ENCODE results near the gene PGLYRP1.

PGLYRP1 gene

GRCh38 chr19:46000491-46001246 lies 22.2 kb downstream of the PGLYRP1 start:
- no peak for DNase-seq (ENCODE audit: low spot score)

- DNase-seq (ENCODE audit: low spot score): peak; percentile 29
These were observed 23.2 kb downstream of the PGLYRP1 start for GRCh38 chr19:45999653-46000121.

GRCh38 chr19:45998834-45999233 lies 24.0 kb downstream of the PGLYRP1 start:
- DNase-seq (ENCODE audit: low spot score): no peak

GRCh38 chr19:45996933-45997332 lies 25.9 kb downstream of the PGLYRP1 start:
- no peak for DNase-seq (ENCODE audit: low spot score)

- DNase-seq (ENCODE audit: low spot score): peak; percentile 20
These were observed 27.0 kb downstream of the PGLYRP1 start for GRCh38 chr19:45995715-45996385.

GRCh38 chr19:45994998-45995714 lies 27.7 kb downstream of the PGLYRP1 start, which contains the start of gene CCDC61:
TSS of gene CCDC61 (plus strand) at chr19:45995467. CDS start at chr19:46003019, 7,552 bp downstream.
- DNase-seq (ENCODE audit: low spot score): peak; percentile 100

GRCh38 chr19:45994456-45994997 lies 28.3 kb downstream of the PGLYRP1 start:
- DNase-seq (ENCODE audit: low spot score): no peak

GRCh38 chr19:45990113-45990728 lies 32.6 kb downstream of the PGLYRP1 start:
- no peak for DNase-seq (ENCODE audit: low spot score)

GRCh38 chr19:45985321-45985720 lies 37.5 kb downstream of the PGLYRP1 start:
- no peak for DNase-seq (ENCODE audit: low spot score)

GRCh38 chr19:45981350-45981749 lies 41.5 kb downstream of the PGLYRP1 start:
- DNase-seq (ENCODE audit: low spot score): no peak

- no peak for DNase-seq (ENCODE audit: low spot score)
These were observed 44.7 kb downstream of the PGLYRP1 start for GRCh38 chr19:45978156-45978555.

- DNase-seq (ENCODE audit: low spot score): no peak
These were observed 46.7 kb downstream of the PGLYRP1 start for GRCh38 chr19:45976178-45976577.

GRCh38 chr19:45975306-45976070 lies 47.4 kb downstream of the PGLYRP1 start:
- no peak for DNase-seq (ENCODE audit: low spot score)

GRCh38 chr19:45973553-45974338 lies 49.1 kb downstream of the PGLYRP1 start, which contains the start of gene NOVA2:
TSS of gene NOVA2 (minus strand) at chr19:45973865. CDS start at chr19:45973351, 514 bp downstream.
- peak; percentile 32 for DNase-seq (ENCODE audit: low spot score)

GRCh38 chr19:45972947-45973540 lies 49.8 kb downstream of the PGLYRP1 start:
- no peak for DNase-seq (ENCODE audit: low spot score)

GRCh38 chr19:45972081-45972946 lies 50.5 kb downstream of the PGLYRP1 start:
- no peak for DNase-seq (ENCODE audit: low spot score)

- no peak for DNase-seq (ENCODE audit: low spot score)
These were observed 51.5 kb downstream of the PGLYRP1 start for GRCh38 chr19:45971260-45971902.

- DNase-seq (ENCODE audit: low spot score): no peak
These were observed 53.2 kb downstream of the PGLYRP1 start for GRCh38 chr19:45969676-45970075.
